GM12878 (cell line): Measurements from ENCODE around the gene GAREM1. TPM values are rescaled to one million over a fixed set of nuclear protein-coding genes. Genes with fewer than 3 reads are reported as not detected.

Experiments used
- ATAC-seq: fragments of 200-7000 bp; cut with Tn5 transposase; 3 replicates; pipeline ENCODE4 v1.9.1; 2020; ENCODE audit warnings: mild to moderate bottlenecking, moderate library complexity
- BruUV-seq: library from RNA; stranded (reverse); fragments of 400-500 nt; replicated peaks from 2 replicates; lab custom pipeline; 2021; lab: Mats Ljungman, UMichigan
- CTCF ChIA-PET: fragments of 300-600 bp; sonication (Branson Sonifier 250); formaldehyde crosslinking; extraction: SDS; loops from one replicate; lab custom pipeline; 2021; ENCODE audit warnings: inconsistent platforms; lab: Yijun Ruan, JAX
- POLR2A ChIA-PET: fragments of 350-600 bp; formaldehyde crosslinking; extraction: SDS; loops from one replicate; lab custom pipeline; 2021; ENCODE audit warnings: inconsistent platforms; lab: Charles Lee
- RAD21 ChIA-PET: fragments of 300-600 bp; sonication (Branson Sonifier 250); formaldehyde crosslinking; loops from one replicate; lab custom pipeline; 2023; ENCODE audit warnings: antibody characterized with exemption; ENCODE audit not compliant: unreplicated experiment; lab: Charles Lee
- SMC1A ChIA-PET: fragments of 300-600 bp; sonication (Branson Sonifier 250); formaldehyde crosslinking; loops from one replicate; lab custom pipeline; 2023; ENCODE audit not compliant: unreplicated experiment, uncharacterized antibody; lab: Charles Lee
- DNase-seq: peaks from one replicate; pipeline ENCODE4 v3.0.0-alpha.2; 2011; ENCODE audit warnings: low read depth, low spot score
- FAIRE-seq: peaks from 3 replicates; lab custom pipeline; 2011; peaks lifted over from hg19 to GRCh38; lab: Jason Lieb, UNC
- H2AFZ ChIP-seq: 2 replicates; pipeline ENCODE4 v1.6.0; 2011; ENCODE audit warnings: low read depth, low read length, control low read depth; ENCODE audit not compliant: control insufficient read depth
- H3K27ac ChIP-seq: 2 replicates; pipeline ENCODE4 v1.5.1; 2011; ENCODE audit warnings: control low read depth; ENCODE audit not compliant: control insufficient read depth, insufficient read depth
- H3K27me3 ChIP-seq, 2 experiments: replicated peaks in 1 of 2; 2 replicates each; pipeline versions ENCODE4 v1.6.0 to v1.6.1; 2011; ENCODE audit warnings: low read length in 1 of 2; ENCODE audit not compliant: control insufficient read depth in 2 of 2, insufficient read depth in 2 of 2
- H3K36me3 ChIP-seq, 2 experiments: 2 replicates each; pipeline ENCODE4 v1.5.1; 2011; ENCODE audit warnings: low read length in 1 of 2; ENCODE audit not compliant: control insufficient read depth in 2 of 2, insufficient read depth in 2 of 2
- H3K4me1 ChIP-seq: 2 replicates; pipeline ENCODE4 v1.6.1; 2011; ENCODE audit warnings: mild to moderate bottlenecking, low read length, moderate library complexity, mixed read lengths; ENCODE audit not compliant: control insufficient read depth, insufficient read depth
- H3K4me2 ChIP-seq: 2 replicates; pipeline ENCODE4 v1.6.0; 2011; ENCODE audit warnings: control low read depth; ENCODE audit not compliant: control insufficient read depth, insufficient read depth
- H3K4me3 ChIP-seq: fragments of 200-600 bp; sonication (generic); 2 replicates; pipeline ENCODE4 v1.5.1; 2016
- H3K79me2 ChIP-seq: 2 replicates; pipeline ENCODE4 v1.6.0; 2011; ENCODE audit warnings: low read length; ENCODE audit not compliant: control insufficient read depth, insufficient read depth
- H3K9ac ChIP-seq: 2 replicates; pipeline ENCODE4 v1.8.0; 2011; ENCODE audit warnings: low read length, control low read depth, mixed read lengths; ENCODE audit not compliant: control insufficient read depth, insufficient read depth
- H3K9me3 ChIP-seq: replicated peaks from 3 replicates; pipeline ENCODE4 v1.5.1; 2011; ENCODE audit warnings: mild to moderate bottlenecking, low read length; ENCODE audit not compliant: control insufficient read depth, insufficient read depth
- H4K20me1 ChIP-seq: 2 replicates; pipeline ENCODE4 v1.6.0; 2011; ENCODE audit not compliant: control insufficient read depth, insufficient read depth
- BCLAF1 ChIP-seq: fragments of 450-650 bp; IDR thresholded peaks from 2 replicates; pipeline ENCODE4 v1.6.1; 2017; ENCODE audit warnings: antibody characterized with exemption, mild to moderate bottlenecking, moderate library complexity
- CHD2 ChIP-seq: IDR thresholded peaks from 2 replicates; pipeline ENCODE4 v1.6.1; 2011; ENCODE audit warnings: low read depth, low read length, improper control_type of control experiment, borderline replicate concordance
- EZH2 ChIP-seq: IDR thresholded peaks from 2 replicates; pipeline ENCODE4 v1.6.1; 2012; ENCODE audit warnings: low read depth, mild to moderate bottlenecking, control low read depth, inconsistent platforms, low read length, borderline replicate concordance; ENCODE audit not compliant: control insufficient read depth
- IRF4 ChIP-seq: IDR thresholded peaks from 2 replicates; pipeline ENCODE4 v1.6.1; 2011; ENCODE audit warnings: low read depth, low read length
- KLF5 ChIP-seq: fragments of 450-650 bp; IDR thresholded peaks from 2 replicates; pipeline ENCODE4 v1.6.1; 2014; ENCODE audit warnings: mild to moderate bottlenecking; ENCODE audit not compliant: partially characterized antibody
- NRF1 ChIP-seq: conservative IDR thresholded peaks from 2 replicates; pipeline ENCODE4 v1.6.1; 2011; ENCODE audit warnings: mild to moderate bottlenecking, low read depth, low read length, improper control_type of control experiment
- RCOR1 ChIP-seq: conservative IDR thresholded peaks from 2 replicates; pipeline ENCODE4 v1.6.1; 2012; ENCODE audit warnings: low read depth, low read length, improper control_type of control experiment
- WGBS: methylation state at CpG from one replicate; pipeline ENCODE4 v1.1.6; 2016; ENCODE audit warnings: low lambda C conversion rate; ENCODE audit not compliant: insufficient replicate concordance, insufficient coverage; ENCODE audit errors: missing lambda C conversion rate; 5-methylcytosine and 5-hydroxymethylcytosine counted together
- in situ Hi-C: fragments of 300-500 bp; cut with MboI; formaldehyde crosslinking; loops from 9 replicates; pipeline ENCODE4 v1.14.3; 2018; ENCODE audit warnings: mixed read lengths
- intact Hi-C: fragments of 100-400 bp; cut with micrococcal nuclease; formaldehyde crosslinking; loops from one replicate; pipeline ENCODE4 v1.14.2; 2022; ENCODE audit not compliant: unreplicated experiment
- polyA plus RNA-seq, 11 experiments: library from polyadenylated mRNA; depleted of rRNA in 4 of 11; unstranded in 6 of 11; stranded (reverse) in 5 of 11; fragments of >200 nt; fragmentation: Nextera tagmentation in 4 of 11; fragmentation: Illumina TruSeq in 1 of 11; extraction: Ambion mirVana in 4 of 11; extraction: Trizol in 1 of 11; gene quantifications; 1 replicate in 1 of 11; 2 replicates in 10 of 11; pipeline versions ENCODE4 v1.2.1 to v1.2.3, GENCODE V29; 2011 to 2016; ENCODE audit warnings: inconsistent platforms in 2 of 11, missing spikeins in 2 of 11, low read depth in 1 of 11
- total RNA-seq, 4 experiments: library from RNA; depleted of rRNA in 3 of 4; stranded (reverse); fragments of >200 nt in 3 of 4; fragmentation: Illumina TruSeq in 1 of 4; extraction: Trizol in 1 of 4; gene quantifications; 2 replicates each; pipeline versions ENCODE4 v1.2.1 to v1.2.3, GENCODE V29; 2013 to 2021

Gene GAREM1
- total and polyA plus RNA-seq, 10 of the 15 experiments (the other 5 are each of a cell fraction or from before 2014, with no cell fraction given) = 0.05 to 0.29 (median 0.05) TPM; not detected in 7

GRCh38 chr18:32371384-32371783, 99.3 kb downstream of the GAREM1 start (continued):
- TF ChIP-seq BCLAF1 (no peak), KLF5 (no peak), CHD2 (no peak), EZH2 (no peak), IRF4 (no peak)
- TF ChIP-seq, all 136 proteins: peak for 0

GRCh38 chr18:32368991-32369390, 101.7 kb downstream of the GAREM1 start:
- TF ChIP-seq NRF1 (no peak), RCOR1 (no peak)
- Histone ChIP-seq H4K20me1 (no peaks in the 10 kb centered on the region), H3K36me3 (no peaks in the 10 kb centered on the region), H3K4me1 (no peaks in the 10 kb centered on the region), H3K9me3 (no peaks in the 10 kb centered on the region), H3K79me2 (no peaks in the 10 kb centered on the region), H3K27ac (no peak overlapping the region), H3K27me3 (no peaks in the 10 kb centered on the region; a peak in 1 of 4 replicates), H3K9ac (no peak overlapping the region), H2AFZ (no peak overlapping the region), H3K4me2 (no peak overlapping the region), H3K4me3 (no peak overlapping the region)
- in situ Hi-C loops (no loop called here), intact Hi-C loops (no loop called here)
- no peak for ATAC-seq
- DNase-seq = no peak
- no peak for FAIRE-seq
- CTCF ChIA-PET = no interaction called here
- WGBS = 21% methylated on average over 4 of the region's 4 CpGs
- no TSS peak for BruUV-seq
- SMC1A ChIA-PET = no interaction called here
- POLR2A ChIA-PET = no interaction called here
- RAD21 ChIA-PET = no interaction called here
